GM12875 (cell line): ENCODE results near the gene CEP68.
"Not testable (repeated sequence)": the region's sequence is repeated elsewhere in the genome, so short reads cannot be mapped to it uniquely, and the experiment has no call there.

Experiments
- H3K4me3 ChIP-seq: one replicate; pipeline ENCODE4 v1.5.1; 2011; ENCODE audit warnings: low read depth, low read length, control low read depth
- CTCF ChIP-seq: IDR thresholded peaks from 2 replicates; pipeline ENCODE4 v1.5.1; 2011; ENCODE audit warnings: low read depth, mild to moderate bottlenecking, control low read depth, inconsistent platforms, low read length, moderate library complexity, borderline replicate concordance; ENCODE audit not compliant: insufficient read depth

The CEP68 gene

GRCh38 chr2:65130664-65131175, 74.5 kb downstream of the CEP68 start:
- peak overlapping the region; percentile 76 for H3K4me3 ChIP-seq
- no peak for TF ChIP-seq CTCF

GRCh38 chr2:65132930-65133329, 76.7 kb downstream of the CEP68 start:
- H3K4me3 ChIP-seq, result not testable (repeated sequence)

GRCh38 chr2:65133626-65134025, 77.4 kb downstream of the CEP68 start:
- H3K4me3 ChIP-seq, result no peak overlapping the region
- TF ChIP-seq CTCF, result no peak

GRCh38 chr2:65134158-65134557, 77.9 kb downstream of the CEP68 start:
- no peak overlapping the region for H3K4me3 ChIP-seq
- no peak for TF ChIP-seq CTCF

- no peak overlapping the region for H3K4me3 ChIP-seq
- no peak for TF ChIP-seq CTCF
Observed at GRCh38 chr2:65136253-65136652, 80.0 kb downstream of the CEP68 start.
